UCSD-AML1 (cell line): ENCODE results near the gene TMEM244.
"Not testable (repeated sequence)": the region's sequence is repeated elsewhere in the genome, so short reads cannot be mapped to it uniquely, and the experiment has no call there.

ENCODE experiments used
- DNase-seq: peaks from one replicate; lab custom pipeline; 2025; ENCODE audit not compliant: unreplicated experiment; lab: John Stamatoyannopoulos, UW

TMEM244 gene

DNA sequence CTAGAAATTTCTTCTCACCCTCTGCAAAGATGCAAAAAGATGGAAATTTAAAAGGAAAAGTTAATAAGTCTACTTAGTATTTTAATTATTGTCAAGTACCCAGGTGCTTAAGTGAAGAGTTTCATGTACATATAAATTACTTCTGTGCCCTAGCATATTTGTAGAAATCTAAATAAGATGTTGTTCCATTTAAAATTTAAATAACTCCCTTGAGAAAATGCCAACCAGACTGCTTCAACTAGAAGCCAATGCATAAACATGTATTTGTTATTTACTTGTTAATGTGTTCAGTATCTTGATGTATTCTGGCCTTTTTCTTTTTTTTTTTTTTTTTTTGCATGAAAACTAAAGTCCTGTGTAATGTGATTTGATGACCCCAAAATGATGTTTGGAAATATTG lies 6.3 kb upstream of the TMEM244 start:
- no peak for DNase-seq

DNA sequence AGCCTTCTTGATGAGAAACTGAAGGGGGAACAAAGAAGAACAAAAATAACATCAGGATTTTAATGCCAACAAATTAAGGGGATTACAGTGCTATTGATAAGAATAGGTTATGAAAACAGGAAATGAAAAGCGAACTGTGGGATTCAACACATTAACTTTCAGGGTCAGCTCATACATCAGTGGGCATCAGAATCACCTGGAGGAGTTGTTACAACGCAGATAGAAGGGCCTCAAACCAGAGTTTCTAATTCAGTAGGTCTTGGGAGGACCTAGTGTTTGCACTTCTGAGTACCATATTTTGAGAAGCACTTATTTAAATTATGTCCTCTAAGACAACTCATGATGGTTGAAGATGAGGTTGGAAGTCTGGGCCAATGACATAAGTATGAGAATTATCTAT lies 5.6 kb upstream of the TMEM244 start:
- DNase-seq = no peak

DNA sequence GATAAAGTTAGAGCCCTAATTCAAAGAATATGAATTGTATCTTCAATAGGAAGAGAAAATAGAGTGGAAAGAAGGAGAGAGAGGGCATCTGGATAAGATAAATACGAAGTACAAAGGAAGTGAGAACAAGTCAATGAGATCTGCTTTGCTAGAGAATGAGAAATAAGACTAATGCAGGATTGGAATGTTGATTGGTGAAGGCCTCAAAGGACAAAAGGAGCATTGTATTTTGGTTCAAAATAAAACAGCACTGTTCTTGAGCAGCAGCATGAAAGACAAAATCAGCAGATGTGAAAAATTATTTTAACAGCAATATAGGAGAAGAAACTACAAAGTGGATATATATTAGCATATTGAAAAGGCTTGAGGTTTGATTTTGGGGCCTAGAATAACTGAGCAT lies 5.1 kb upstream of the TMEM244 start:
- DNase-seq = no peak

DNA sequence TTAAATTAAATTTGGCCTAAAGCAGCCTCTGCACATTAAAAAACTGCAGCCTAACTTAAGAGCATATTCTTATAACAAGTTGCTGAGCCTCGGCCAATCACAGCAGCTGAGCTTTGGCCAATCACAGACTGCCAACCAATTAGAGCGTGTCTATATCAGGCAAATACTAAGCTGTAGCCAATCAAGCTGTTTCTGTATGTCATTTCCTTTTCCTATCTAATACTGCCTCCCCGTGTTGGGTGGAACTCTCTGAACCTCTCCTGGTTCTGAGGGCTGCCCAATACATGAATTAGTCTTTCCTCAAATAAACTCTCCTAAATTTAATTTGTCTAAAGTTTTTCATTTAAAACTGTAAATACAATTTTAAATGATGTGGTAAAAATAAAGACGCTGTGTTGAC lies 3.9 kb upstream of the TMEM244 start:
- no peak for DNase-seq

DNA sequence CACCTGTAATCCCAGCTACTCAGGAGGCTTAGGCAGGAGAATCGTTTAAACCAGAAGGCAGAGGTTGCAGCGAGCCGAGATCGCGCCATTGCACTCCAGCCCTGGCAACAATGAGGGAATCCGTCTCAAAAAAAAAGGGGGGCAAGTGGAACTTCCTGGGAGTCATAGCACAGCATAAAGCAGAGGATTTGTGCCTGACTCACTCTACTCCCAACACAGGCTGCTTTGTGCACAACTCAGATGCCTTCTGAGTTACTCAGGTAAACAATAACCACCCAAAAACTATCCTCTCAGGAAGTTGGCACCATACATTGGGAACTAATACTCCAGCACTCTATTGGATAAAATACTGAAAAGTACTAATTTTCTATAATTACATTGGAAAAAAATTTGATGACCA lies 2.5 kb upstream of the TMEM244 start:
- no peak for DNase-seq

DNA sequence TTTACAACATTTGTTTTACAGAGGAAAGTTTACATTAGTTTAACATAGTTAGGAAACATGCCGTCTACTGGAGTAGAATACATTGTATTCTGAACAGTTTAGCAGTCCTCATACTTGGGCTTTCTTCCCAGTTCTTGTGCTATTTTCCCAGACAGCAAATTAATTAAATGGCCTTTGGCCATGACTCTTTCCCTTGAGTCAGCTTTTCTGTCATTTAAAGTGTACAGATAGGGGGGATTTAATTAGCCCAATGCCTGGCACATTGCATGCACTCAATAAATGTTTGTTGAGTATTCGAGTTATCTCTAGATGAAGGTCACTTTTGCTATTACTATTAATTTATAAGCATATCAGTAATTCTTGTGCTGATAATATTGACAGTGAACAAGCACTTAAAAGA lies 1.6 kb downstream of the TMEM244 start:
- DNase-seq = no peak

DNA sequence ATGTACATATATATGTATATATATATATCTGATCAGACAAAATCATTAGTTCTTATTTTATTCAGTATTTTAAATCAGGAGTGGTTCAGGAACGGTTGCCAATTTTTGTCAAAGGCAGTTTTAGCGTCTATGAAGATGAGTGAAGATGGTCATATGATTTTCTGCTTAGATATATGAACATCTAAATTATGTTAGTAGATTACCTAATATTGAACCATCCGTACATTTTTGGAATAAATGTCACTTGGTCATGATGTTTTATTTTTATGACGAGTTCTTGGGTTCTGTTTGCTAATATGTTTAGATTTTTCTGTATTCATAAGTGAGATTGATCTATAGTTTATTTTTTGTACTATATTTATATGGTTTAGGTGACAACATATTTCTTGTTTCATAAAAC lies 3.3 kb downstream of the TMEM244 start:
- DNase-seq = no peak

DNA sequence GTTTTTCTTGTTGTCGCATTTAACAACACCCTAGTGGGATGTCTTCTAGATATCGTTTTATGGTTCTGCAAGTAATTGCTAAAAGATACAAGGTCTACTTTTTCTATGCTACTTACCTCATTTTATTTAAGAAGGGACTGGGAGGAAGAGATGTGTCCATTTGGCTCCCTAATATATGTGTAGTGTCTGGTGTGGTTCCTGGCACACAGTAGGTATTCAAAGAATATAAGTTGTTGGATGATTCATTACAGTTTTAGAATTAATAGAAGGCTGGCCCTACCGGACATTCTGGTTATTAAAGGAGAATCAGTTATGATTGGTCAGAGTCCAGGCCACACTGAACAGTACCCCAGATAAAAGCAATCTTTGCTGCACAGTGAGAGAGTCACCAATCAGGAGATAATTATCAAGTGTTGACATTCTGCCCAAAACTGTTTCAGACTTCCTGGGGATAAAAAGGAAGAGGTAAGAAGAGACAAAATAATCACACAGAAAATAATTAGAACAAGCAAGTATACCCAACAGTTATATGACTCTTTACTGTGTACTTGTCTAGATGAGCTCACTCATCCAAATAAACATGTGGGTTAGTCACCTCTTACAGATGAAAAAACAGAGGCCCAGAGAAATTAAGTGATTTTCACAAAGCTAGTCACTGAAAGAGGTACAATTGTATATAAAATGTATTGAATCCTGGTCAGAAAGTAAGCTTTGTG lies 7.0 kb downstream of the TMEM244 start:
- no peak for DNase-seq

DNA sequence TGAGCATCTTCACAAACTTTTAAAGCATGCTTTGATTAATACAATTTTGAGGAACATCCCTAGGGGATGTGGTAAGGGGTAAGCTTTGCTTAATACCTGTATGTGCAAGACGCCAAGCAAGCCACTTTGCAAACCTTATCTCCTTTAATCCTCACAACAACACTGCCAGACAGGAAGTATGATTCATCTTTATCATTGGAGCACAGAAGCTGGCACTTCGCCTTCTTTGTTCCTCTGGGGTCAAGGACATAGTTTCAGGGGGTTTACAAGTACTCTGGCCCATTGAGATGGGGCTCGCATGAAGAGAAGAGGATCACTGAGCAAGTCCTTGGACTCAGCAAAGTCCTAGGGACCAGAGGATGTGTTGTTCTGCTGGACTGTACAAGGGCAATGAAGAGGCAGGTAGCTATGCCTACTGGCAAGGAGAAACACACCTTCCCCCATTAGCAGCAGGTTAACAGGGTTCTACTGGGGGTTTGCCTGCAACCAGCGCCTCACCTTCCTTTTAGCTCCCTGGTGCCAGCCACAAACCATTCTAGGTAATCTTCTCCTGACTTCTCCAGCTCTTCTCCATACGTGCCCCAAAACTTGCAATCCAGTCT lies 8.8 kb downstream of the TMEM244 start:
- DNase-seq = no peak

DNA sequence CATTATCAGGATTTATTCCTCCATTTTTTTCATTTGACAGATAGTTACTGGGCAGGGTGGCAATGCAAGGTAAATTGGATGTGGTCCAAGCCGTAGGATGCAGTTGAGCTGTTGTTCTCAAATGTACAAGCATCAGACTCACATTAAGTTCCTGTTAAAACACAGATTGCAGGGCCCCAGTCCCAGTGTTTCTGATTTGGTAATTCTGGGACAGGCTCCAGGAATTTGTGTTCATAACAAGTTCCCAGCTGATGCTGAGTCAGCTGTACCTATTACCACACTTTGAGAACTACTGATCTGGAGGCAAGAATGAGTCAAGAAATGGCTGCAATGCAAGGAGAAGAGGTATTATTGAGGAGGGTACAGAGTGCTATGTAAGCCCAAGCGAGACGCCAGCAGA lies 11.7 kb downstream of the TMEM244 start:
- no peak for DNase-seq

DNA sequence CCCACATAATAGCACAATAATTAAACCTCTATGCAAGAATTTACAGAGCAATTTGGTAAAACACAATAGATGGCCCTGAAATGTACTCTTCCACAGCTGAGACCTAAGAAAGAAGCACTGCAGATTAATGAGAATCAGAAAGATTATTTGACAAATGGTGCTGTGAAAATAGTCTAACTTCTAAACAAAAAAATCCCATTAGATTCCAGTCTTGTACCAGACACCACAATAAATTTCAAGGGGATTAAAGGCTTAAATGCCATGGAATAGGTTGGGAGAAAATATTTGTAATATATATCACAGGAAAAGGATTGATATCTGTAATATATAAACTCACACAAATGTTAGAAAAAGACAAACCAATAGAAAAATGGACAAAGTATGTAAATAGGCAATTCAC lies 14.4 kb downstream of the TMEM244 start:
- DNase-seq = no peak

DNA sequence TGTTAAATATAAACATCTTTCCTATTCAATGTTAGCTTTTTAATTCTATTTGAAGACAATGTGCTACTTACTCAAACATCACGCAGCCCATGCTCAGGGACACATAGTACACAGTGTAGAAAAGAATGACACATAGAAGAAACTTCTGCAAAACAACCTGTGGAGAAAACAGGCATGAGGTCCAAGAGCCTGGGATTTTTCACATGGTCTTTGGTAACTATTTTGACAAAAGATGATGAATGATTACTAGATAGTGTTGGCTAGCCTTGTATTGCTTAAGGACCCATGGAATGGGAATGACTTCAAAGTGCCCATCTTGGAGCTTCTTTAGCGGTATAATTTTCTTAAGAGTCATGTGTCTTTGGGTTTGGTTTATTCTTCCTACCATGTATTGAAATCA lies 15.4 kb downstream of the TMEM244 start:
- no peak for DNase-seq

DNA sequence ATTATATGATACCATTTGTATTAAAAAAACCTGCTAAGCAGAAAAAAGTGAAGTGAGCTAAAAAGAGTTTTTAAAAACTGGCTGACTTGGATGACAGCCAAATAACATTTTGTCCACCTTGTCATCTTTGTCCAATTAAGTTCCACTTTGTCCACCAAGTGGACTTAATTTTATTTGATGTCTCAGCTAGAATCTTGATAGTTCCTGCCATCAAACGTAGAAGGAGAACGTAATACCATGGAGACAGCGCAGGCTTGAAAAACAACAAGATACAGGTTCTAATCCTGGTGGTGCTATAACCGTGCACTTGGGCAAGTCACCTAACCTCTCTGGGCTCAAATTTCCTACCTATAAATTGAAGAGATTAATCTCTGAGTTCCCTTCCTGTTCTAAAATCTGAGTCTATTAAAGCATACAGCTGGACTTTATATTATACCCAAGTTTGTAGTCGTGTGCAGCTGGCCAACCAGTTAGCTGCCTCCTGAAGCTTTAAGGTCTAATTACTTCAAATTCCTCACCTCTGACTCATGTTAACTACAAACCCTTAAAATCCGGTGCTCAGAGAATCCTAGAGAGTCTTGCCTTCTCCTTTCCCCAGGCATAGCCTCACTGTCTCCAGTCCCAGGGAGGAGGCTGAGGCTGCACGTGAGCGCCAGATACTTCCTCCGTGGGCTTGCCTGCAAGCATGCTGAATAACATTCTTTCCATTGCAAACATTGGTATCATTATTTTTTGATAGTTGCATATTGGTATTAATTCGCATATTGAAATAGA lies 16.8 kb downstream of the TMEM244 start:
- DNase-seq = no peak

DNA sequence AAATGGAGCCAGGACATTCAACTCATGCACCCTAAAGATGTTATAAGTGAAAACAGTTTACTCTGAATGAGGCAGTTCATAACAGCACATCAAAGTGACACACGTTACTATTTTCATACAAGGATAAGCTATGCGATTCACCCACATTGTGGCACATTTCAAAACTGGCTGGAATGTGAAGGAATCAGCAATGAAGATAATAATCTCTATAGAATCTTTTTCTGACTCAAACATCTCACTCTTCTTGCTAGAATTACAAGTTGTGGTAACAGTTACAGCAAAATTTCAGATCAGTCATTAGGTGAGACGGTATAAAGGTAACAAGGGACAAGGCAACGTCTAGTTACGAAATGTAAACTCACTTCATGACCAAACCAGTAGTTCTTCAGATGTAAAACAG lies 17.5 kb downstream of the TMEM244 start:
- DNase-seq = no peak

DNA sequence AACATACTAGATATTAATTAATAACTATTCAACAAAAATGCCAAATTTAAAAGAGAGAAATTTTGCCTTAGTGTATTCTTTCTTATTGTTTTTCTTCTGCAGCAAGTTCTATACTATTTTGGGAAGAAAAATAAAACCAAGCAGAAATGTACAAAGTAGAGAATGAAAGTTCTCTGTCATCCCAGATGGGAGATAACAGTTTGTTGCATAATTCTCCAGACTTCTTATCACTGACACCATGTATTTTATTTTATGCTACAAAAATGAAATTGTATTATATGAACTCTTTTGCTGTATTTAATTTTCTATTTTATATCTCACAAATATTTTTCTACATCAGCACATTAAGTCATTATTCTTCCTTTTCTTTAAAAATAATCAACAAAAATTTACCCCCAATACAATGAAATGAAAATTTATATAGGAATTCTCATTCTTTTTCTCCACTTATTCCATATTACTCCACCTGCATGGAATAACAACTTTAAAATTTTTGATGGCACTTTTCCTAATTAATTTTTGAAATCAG lies 18.2 kb downstream of the TMEM244 start:
- DNase-seq = no peak

DNA sequence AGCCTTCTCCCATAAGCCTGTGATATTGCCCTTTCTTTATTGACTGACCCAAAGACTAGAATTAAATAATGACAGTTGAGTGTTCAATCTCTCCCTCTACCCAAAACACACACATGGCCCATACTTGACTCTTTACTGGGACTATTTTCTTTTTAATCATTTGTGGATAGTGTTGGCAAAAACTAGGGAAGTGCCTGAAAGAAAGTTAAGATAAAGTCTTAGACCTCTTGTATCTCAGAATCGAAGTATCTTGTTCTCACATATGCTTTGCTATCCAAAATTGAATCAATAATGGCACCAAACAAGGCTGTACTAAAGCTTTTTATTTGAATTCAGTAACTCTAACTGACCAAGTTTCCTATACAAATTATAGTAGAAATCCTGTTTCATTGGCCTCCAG lies 19.0 kb downstream of the TMEM244 start:
- no peak for DNase-seq

DNA sequence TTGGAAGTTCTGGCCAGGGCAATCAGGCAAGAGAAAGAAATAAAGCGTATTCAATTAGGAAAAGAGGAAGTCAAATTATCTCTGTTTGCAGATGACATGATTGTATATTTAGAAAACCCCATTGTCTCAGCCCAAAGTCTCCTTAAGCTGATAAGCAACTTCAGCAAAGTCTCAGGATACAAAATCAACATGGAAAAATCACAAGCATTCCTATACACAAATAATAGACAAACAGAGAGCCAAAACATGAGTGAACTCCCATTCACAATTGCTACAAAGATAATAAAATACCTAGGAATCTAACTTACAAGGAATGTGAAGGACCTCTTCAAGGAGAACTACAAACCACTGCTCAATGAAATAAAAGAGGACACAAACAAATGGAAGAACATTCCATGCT lies 21.6 kb downstream of the TMEM244 start:
- not testable (repeated sequence) for DNase-seq

DNA sequence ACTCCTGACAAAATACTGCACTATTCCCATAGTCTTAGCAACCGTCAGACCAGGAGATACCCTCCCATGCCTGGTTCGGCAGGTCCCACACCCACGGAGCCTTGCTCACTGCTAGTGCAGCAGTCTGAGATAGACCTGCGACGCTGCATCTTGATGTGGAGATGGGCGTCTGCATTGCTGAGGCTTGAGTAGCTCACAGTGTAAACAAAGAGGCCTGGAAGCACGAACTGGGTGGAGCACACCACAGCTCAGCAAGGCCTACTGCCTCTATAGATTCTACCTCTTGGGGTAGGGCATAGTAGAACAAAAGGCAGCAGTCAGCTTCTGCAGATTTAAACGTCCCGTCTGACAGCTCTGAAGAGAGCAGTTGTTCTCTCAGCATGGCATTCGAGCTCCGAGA lies 25.4 kb downstream of the TMEM244 start:
- DNase-seq = no peak

DNA sequence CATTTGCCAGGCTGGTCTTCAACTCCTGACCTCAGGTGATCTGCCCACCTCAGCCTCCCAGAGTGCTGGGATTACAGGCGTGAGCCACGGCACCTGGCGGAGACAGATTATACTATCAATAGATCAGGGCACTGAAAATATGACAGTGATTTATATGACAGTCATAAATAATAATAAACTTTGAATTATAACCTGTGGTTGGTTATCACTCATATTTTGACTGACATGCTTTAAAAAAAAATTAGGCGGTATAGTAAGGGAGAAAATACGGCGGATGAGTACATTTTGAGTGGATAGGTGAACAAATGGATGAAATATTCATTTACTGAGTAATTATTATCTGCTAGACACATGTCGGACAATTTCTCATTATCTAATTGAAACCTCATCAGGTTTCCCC lies 28.8 kb downstream of the TMEM244 start:
- DNase-seq = no peak

DNA sequence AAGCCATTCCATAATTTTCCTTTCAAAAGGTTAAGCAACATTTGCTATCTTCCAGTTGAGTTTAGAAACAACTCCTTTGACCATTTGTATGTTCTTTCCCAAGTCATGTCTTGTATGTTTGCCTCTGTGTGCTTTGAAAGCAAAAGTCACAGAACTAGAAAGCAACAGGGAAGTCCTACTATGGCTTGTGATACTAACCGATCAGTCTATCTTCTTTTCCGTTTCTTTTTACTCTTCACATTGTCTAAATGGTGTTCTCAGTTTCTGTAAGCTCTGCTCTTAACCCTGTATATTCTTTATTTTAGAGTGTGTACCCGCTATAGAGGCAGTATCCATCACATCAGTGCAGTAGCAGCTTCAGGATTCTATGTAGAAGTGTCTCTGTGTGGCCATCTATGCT lies 32.9 kb downstream of the TMEM244 start:
- no peak for DNase-seq

DNA sequence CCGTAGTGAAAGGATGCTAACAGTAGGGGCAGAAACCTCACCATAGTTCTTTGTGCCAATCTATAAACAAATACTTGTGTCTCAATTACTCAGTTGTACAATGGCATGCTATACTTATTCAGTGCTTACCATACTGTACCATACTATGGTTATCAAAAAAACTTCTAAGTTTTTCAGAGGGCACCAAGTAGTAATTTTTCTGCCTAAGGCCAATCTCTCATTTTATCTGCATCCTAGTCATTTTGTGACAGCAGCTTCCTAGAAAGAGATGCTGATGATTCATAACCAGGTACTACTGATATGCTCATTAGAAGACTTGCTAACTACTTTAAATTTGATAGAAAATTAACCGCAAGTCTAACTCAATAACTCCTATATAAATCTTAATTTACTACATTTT lies 42.9 kb downstream of the TMEM244 start:
- DNase-seq = no peak

DNA sequence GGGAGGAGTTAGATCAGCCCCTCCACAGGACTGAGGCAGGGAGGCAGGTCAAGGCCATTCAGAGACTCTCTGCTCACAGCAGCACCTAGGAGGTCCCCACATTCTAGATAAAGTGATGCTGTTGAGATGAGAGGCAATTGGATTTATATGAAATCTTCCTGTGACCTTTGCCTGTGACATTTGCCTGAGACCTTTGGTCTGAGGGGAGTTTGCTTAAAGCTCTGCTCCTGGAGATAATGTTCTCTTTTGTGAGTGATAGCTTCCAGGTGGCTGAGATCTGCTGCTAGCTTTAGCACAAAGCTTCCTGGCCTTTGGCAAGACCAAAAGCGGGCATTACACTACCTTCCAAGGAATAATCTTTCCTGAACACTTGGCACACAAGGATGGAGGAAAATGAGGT lies 43.3 kb downstream of the TMEM244 start:
- DNase-seq = no peak
